IMR-90 (cell line): ENCODE results near the gene COG2. TPM values are rescaled to one million over a fixed set of nuclear protein-coding genes. Genes with fewer than 3 reads are reported as not detected.

Experiments
- ATAC-seq: fragments of 200-7000 bp; cut with Tn5 transposase; 2 replicates; pipeline ENCODE4 v1.9.1; 2020; ENCODE audit warnings: low read depth, mild to moderate bottlenecking, moderate library complexity
- BruUV-seq: library from RNA; stranded (reverse); fragments of 400-500 nt; replicated peaks from 2 replicates; lab custom pipeline; 2021; lab: Mats Ljungman, UMichigan
- CTCF ChIA-PET: fragments of 300-600 bp; formaldehyde crosslinking; extraction: SDS; loops from one replicate; lab custom pipeline; 2021; ENCODE audit warnings: antibody characterized with exemption; lab: Yijun Ruan, JAX
- POLR2A ChIA-PET: fragments of 300-600 bp; sonication (Branson Sonifier 250); formaldehyde crosslinking; loops from one replicate; lab custom pipeline; 2022; ENCODE audit warnings: antibody characterized with exemption; ENCODE audit not compliant: unreplicated experiment; lab: Charles Lee
- DNase-seq: peaks from one replicate; pipeline ENCODE4 v3.0.0; 2013
- H2AFZ ChIP-seq: replicated peaks from 2 replicates; pipeline ENCODE3; 2013; ENCODE audit warnings: low read length, mild to moderate bottlenecking; ENCODE audit not compliant: poor library complexity
- H2AK5ac ChIP-seq: 2 replicates; pipeline ENCODE4 v1.6.1; 2013; ENCODE audit warnings: low read depth, low read length, inconsistent platforms
- H2AK9ac ChIP-seq: replicated peaks from 2 replicates; pipeline ENCODE3; 2013; ENCODE audit warnings: mild to moderate bottlenecking, low read depth, low read length, moderate library complexity; ENCODE audit not compliant: poor library complexity
- H2BK120ac ChIP-seq: 2 replicates; pipeline ENCODE4 v1.6.1; 2013; ENCODE audit warnings: low read depth, low read length, inconsistent platforms
- H2BK15ac ChIP-seq: 3 replicates; pipeline ENCODE4 v1.6.1; 2013; ENCODE audit warnings: low read depth, low read length, inconsistent platforms
- H2BK20ac ChIP-seq: 2 replicates; pipeline ENCODE4 v1.6.1; 2013; ENCODE audit warnings: low read depth, mild to moderate bottlenecking, inconsistent platforms, low read length, moderate library complexity
- H2BK5ac ChIP-seq: 2 replicates; pipeline ENCODE4 v1.6.1; 2013; ENCODE audit warnings: mild to moderate bottlenecking, low read depth, low read length, inconsistent platforms; ENCODE audit not compliant: poor library complexity, severe bottlenecking
- H3K14ac ChIP-seq: replicated peaks from 2 replicates; pipeline ENCODE4 v1.6.1; 2013; ENCODE audit warnings: low read depth, low read length, inconsistent platforms
- H3K18ac ChIP-seq: 2 replicates; pipeline ENCODE4 v1.6.1; 2013; ENCODE audit warnings: low read depth, low read length, control low read depth
- H3K23ac ChIP-seq: 2 replicates; pipeline ENCODE4 v1.6.1; 2013; ENCODE audit warnings: low read depth, low read length, inconsistent platforms
- H3K27ac ChIP-seq: 2 replicates; pipeline ENCODE4 v1.5.1; 2013; ENCODE audit warnings: mild to moderate bottlenecking, control low read depth, low read length; ENCODE audit not compliant: insufficient read depth
- H3K27me3 ChIP-seq: 2 replicates; pipeline ENCODE4 v1.6.1; 2013; ENCODE audit warnings: low read length; ENCODE audit not compliant: control insufficient read depth, insufficient read depth
- H3K36me3 ChIP-seq: 2 replicates; pipeline ENCODE4 v1.6.1; 2013; ENCODE audit warnings: low read length, mixed read lengths; ENCODE audit not compliant: control insufficient read depth, insufficient read depth
- H3K4ac ChIP-seq: 2 replicates; pipeline ENCODE4 v1.6.1; 2013; ENCODE audit warnings: low read depth, low read length, inconsistent platforms
- H3K4me1 ChIP-seq: 2 replicates; pipeline ENCODE4 v1.6.1; 2013; ENCODE audit warnings: low read length, mixed read lengths; ENCODE audit not compliant: control insufficient read depth, insufficient read depth
- H3K4me2 ChIP-seq: 2 replicates; pipeline ENCODE4 v1.6.1; 2013; ENCODE audit warnings: low read depth, mild to moderate bottlenecking, control low read depth, low read length, moderate library complexity
- H3K4me3 ChIP-seq: 2 replicates; pipeline ENCODE4 v1.5.1; 2013; ENCODE audit warnings: low read depth, mild to moderate bottlenecking, control low read depth, low read length, moderate library complexity; ENCODE audit not compliant: insufficient read depth
- H3K56ac ChIP-seq: 2 replicates; pipeline ENCODE4 v1.6.1; 2013; ENCODE audit warnings: low read length, inconsistent platforms; ENCODE audit not compliant: insufficient read depth; ENCODE audit errors: extremely low read depth
- H3K79me1 ChIP-seq, 2 experiments: 2 replicates each; pipeline ENCODE4 v1.6.1; 2013; ENCODE audit warnings: low read length in 2 of 2, inconsistent platforms in 1 of 2, low read depth in 1 of 2
- H3K9ac ChIP-seq: 2 replicates; pipeline ENCODE4 v1.6.1; 2013; ENCODE audit warnings: low read depth, low read length, control low read depth
- H3K9me1 ChIP-seq: 2 replicates; pipeline ENCODE4 v1.6.1; 2013; ENCODE audit warnings: low read length, inconsistent platforms; ENCODE audit not compliant: insufficient read depth
- H3K9me3 ChIP-seq: 2 replicates; pipeline ENCODE4 v1.6.1; 2013; ENCODE audit warnings: low read length; ENCODE audit not compliant: control insufficient read depth, insufficient read depth
- H4K20me1 ChIP-seq: 2 replicates; pipeline ENCODE4 v1.6.1; 2013; ENCODE audit warnings: low read length, inconsistent platforms; ENCODE audit not compliant: insufficient read depth
- H4K5ac ChIP-seq: 2 replicates; pipeline ENCODE4 v1.6.1; 2013; ENCODE audit warnings: mild to moderate bottlenecking, low read depth, low read length, control low read depth
- H4K8ac ChIP-seq, 2 experiments: 2 replicates each; pipeline ENCODE4 v1.6.1; 2013; ENCODE audit warnings: low read depth in 2 of 2, low read length in 2 of 2, control low read depth in 1 of 2, inconsistent platforms in 1 of 2
- H4K91ac ChIP-seq: 2 replicates; pipeline ENCODE4 v1.6.1; 2013; ENCODE audit warnings: low read depth, low read length, inconsistent platforms; ENCODE audit not compliant: insufficient read depth
- BHLHE40 ChIP-seq: fragments of 150-350 bp; IDR thresholded peaks from 2 replicates; pipeline ENCODE4 v1.6.1; 2016; ENCODE audit warnings: mild to moderate bottlenecking, low read depth, low read length
- CEBPB ChIP-seq: IDR thresholded peaks from 2 replicates; pipeline ENCODE4 v1.6.1; 2012; ENCODE audit warnings: low read depth, low read length, improper control_type of control experiment
- MAZ ChIP-seq: IDR thresholded peaks from 2 replicates; pipeline ENCODE4 v1.6.1; 2012; ENCODE audit warnings: low read depth, mild to moderate bottlenecking, low read length, improper control_type of control experiment, moderate library complexity, borderline replicate concordance
- NFE2L2 ChIP-seq: fragments of 150-350 bp; IDR thresholded peaks from 2 replicates; pipeline ENCODE4 v1.6.1; 2016; ENCODE audit warnings: low read depth, mild to moderate bottlenecking, low read length
- RFX5 ChIP-seq: IDR thresholded peaks from 2 replicates; pipeline ENCODE4 v1.8.0; 2012; ENCODE audit warnings: low read depth, mild to moderate bottlenecking, low read length, moderate library complexity
- WGBS, 2 experiments: methylation state at CpG; one replicate each; pipeline versions ENCODE4 v1.1.5 to v1.1.7; 2013; ENCODE audit warnings: missing lambda C conversion rate in 2 of 2; ENCODE audit not compliant: insufficient read length in 1 of 2; ENCODE audit errors: extremely low coverage in 2 of 2; 5-methylcytosine and 5-hydroxymethylcytosine counted together
- dilution Hi-C: fragments of 300-500 bp; cut with HindIII; formaldehyde crosslinking; loops from one replicate; pipeline ENCODE4 v1.14.3; 2018; ENCODE audit warnings: low sequenced_read_pairs; ENCODE audit not compliant: unreplicated experiment
- in situ Hi-C: fragments of 300-500 bp; cut with MboI; formaldehyde crosslinking; loops from 3 replicates; pipeline ENCODE4 v1.14.3; 2019; ENCODE audit warnings: low sequenced_read_pairs, inconsistent platforms, mixed read lengths
- intact Hi-C: fragments of 100-400 bp; cut with micrococcal nuclease; formaldehyde crosslinking; loops from 2 replicates; pipeline ENCODE4 v1.10.0; 2022
- polyA plus RNA-seq, 3 experiments: library from polyadenylated mRNA; depleted of rRNA; stranded (reverse); fragments of >200 nt; gene quantifications; 2 replicates each; pipeline ENCODE4 v1.2.3, GENCODE V29; 2012; ENCODE audit warnings: low replicate concordance in 1 of 3
- total RNA-seq: library from RNA; depleted of rRNA; stranded (reverse); fragments of >200 nt; gene quantifications from 2 replicates; pipeline ENCODE4 v1.2.3, GENCODE V29; 2012
- TF ChIP-seq, protein P1 (sequence below): fragments of 150-350 bp; IDR thresholded peaks from 2 replicates; pipeline ENCODE4 v1.6.1; 2016; ENCODE audit warnings: low read depth, mild to moderate bottlenecking, low read length, moderate library complexity, borderline replicate concordance

COG2 gene
- total and polyA plus RNA-seq, 2 of the 4 experiments (the other 2 are of a cell fraction), result 9.1 to 16.7 TPM

DNA sequence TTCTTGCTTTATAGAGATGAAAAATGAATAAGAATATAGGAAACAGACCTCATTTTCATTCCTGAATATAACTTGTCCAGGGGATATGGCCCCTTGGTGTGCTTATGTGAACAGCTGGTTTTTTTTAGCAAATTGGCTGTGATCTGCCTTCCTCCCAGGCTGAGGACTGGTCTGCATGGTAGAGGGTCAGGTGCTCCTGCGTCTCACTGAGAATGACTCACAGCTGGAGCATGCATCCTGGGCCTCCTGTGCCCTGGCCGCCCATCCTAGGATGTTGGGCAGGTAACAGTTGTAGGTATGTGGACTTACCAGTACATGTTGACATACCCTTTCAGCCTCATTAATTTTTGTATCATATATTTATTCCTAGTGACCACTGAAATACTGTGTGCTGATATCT, 41.9 kb downstream of the COG2 start:
- H3K9ac ChIP-seq, result no peak overlapping the region
- intact Hi-C loops, result no loop called here
- H3K9me3 ChIP-seq, result no peaks in the 10 kb centered on the region
- 0 out of 2 replicates have a peak, but pooled peaks cover 3% of the 10 kb centered on the region for H4K20me1 ChIP-seq
- H3K4me3 ChIP-seq, result no peak overlapping the region
- H3K9me1 ChIP-seq, result peaks cover 8% of the 10 kb centered on the region; the same call in 1 of the 2 replicates
- dilution Hi-C loops, result no loop called here
- no peak overlapping the region for H3K56ac ChIP-seq
- no peak for TF ChIP-seq NFE2L2
- TF ChIP-seq MAZ, result no peak
- TF ChIP-seq, protein P1, sequence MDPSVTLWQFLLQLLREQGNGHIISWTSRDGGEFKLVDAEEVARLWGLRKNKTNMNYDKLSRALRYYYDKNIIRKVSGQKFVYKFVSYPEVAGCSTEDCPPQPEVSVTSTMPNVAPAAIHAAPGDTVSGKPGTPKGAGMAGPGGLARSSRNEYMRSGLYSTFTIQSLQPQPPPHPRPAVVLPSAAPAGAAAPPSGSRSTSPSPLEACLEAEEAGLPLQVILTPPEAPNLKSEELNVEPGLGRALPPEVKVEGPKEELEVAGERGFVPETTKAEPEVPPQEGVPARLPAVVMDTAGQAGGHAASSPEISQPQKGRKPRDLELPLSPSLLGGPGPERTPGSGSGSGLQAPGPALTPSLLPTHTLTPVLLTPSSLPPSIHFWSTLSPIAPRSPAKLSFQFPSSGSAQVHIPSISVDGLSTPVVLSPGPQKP, result no peak
- no peak for TF ChIP-seq BHLHE40
- no peak for TF ChIP-seq CEBPB
- TF ChIP-seq RFX5, result no peak
- no peak overlapping the region for H3K27ac ChIP-seq
- no peak overlapping the region for H2BK5ac ChIP-seq
- peaks cover 23% of the 10 kb centered on the region for H3K36me3 ChIP-seq
- no peak overlapping the region for H4K8ac ChIP-seq
- H2AK9ac ChIP-seq, result no peak overlapping the region
- no peak overlapping the region for H3K23ac ChIP-seq
- ChIA-PET CTCF (no interaction called here), POLR2A (no interaction called here)
- H3K4me2 ChIP-seq, result no peak overlapping the region
- peaks cover 10% of the 10 kb centered on the region for H3K4me1 ChIP-seq
- WGBS, 2 experiments, result no CpG with 5 or more reads among the region's 2 CpGs
- H3K18ac ChIP-seq, result no peak overlapping the region
- ATAC-seq (no peak), DNase-seq (no peak)
- H4K5ac ChIP-seq, result no peak overlapping the region
- H2BK120ac ChIP-seq, result no peak overlapping the region
- no peak overlapping the region for H2BK20ac ChIP-seq
- no peak overlapping the region for H2BK15ac ChIP-seq
- H3K79me1 ChIP-seq, result peaks cover 4% of the 10 kb centered on the region in 2 experiments; a peak in 1 of 4 replicates
- H2AK5ac ChIP-seq, result no peak overlapping the region
- in situ Hi-C loops, result no loop called here
- H3K14ac ChIP-seq, result no peak overlapping the region
- H3K27me3 ChIP-seq, result no peaks in the 10 kb centered on the region
- BruUV-seq, result no TSS peak
- H2AFZ ChIP-seq, result no peak overlapping the region
- H3K4ac ChIP-seq, result no peak overlapping the region
- no peak overlapping the region for H4K91ac ChIP-seq
